Loucy (cell line): ENCODE results near the gene EIF3K.

Experiments used
- H2AFZ ChIP-seq: fragments of 200-600 bp; sonication (generic); 2 replicates; pipeline ENCODE4 v1.6.0; 2016; ENCODE audit warnings: antibody characterized with exemption, mild to moderate bottlenecking, low read length, moderate library complexity
- H3F3A ChIP-seq: fragments of 200-600 bp; 2 replicates; pipeline ENCODE4 v1.6.0; 2016; ENCODE audit warnings: antibody characterized with exemption, low read depth, mild to moderate bottlenecking
- H3K27me3 ChIP-seq: fragments of 200-600 bp; sonication (generic); 2 replicates; pipeline ENCODE4 v1.6.1; 2014; ENCODE audit warnings: low read length, mild to moderate bottlenecking; ENCODE audit not compliant: insufficient read depth, poor library complexity, severe bottlenecking
- H3K36me3 ChIP-seq: fragments of 200-600 bp; sonication (generic); 2 replicates; pipeline ENCODE4 v1.6.1; 2016; ENCODE audit warnings: low read length; ENCODE audit not compliant: insufficient read depth
- H3K4me1 ChIP-seq: fragments of 200-600 bp; sonication (generic); 2 replicates; pipeline ENCODE4 v1.5.1; 2014; ENCODE audit warnings: low read length, mild to moderate bottlenecking; ENCODE audit not compliant: insufficient read depth, poor library complexity, severe bottlenecking
- H3K4me2 ChIP-seq: fragments of 200-600 bp; sonication (generic); 2 replicates; pipeline ENCODE4 v1.6.0; 2014; ENCODE audit warnings: antibody characterized with exemption, low read length, low read depth, mild to moderate bottlenecking; ENCODE audit not compliant: poor library complexity, severe bottlenecking
- H3K4me3 ChIP-seq: fragments of 200-600 bp; sonication (generic); 2 replicates; pipeline ENCODE4 v1.5.1; 2014; ENCODE audit warnings: low read length, mild to moderate bottlenecking, mixed read lengths; ENCODE audit not compliant: poor library complexity, severe bottlenecking
- H3K79me2 ChIP-seq: fragments of 200-600 bp; sonication (generic); 2 replicates; pipeline ENCODE4 v1.6.1; 2014; ENCODE audit warnings: low read length; ENCODE audit not compliant: insufficient read depth
- H3K9ac ChIP-seq: fragments of 200-600 bp; sonication (generic); 2 replicates; pipeline ENCODE4 v1.6.0; 2014; ENCODE audit warnings: mild to moderate bottlenecking, low read depth, low read length, moderate library complexity; ENCODE audit not compliant: poor library complexity, severe bottlenecking
- H3K9me2 ChIP-seq: fragments of 200-600 bp; sonication (generic); replicated peaks from 2 replicates; pipeline ENCODE4 v1.6.1; 2016; ENCODE audit warnings: low read depth, low read length, mixed read lengths
- H3K9me3 ChIP-seq: fragments of 200-600 bp; sonication (generic); 2 replicates; pipeline ENCODE4 v1.6.1; 2014; ENCODE audit warnings: mild to moderate bottlenecking, antibody characterized with exemption, low read length, low read depth; ENCODE audit not compliant: insufficient read depth
- H4K20me1 ChIP-seq: fragments of 200-600 bp; sonication (generic); 2 replicates; pipeline ENCODE4 v1.6.0; 2014; ENCODE audit warnings: antibody characterized with exemption, low read length, mild to moderate bottlenecking; ENCODE audit not compliant: insufficient read depth, poor library complexity, severe bottlenecking
- EZH2phosphoT487 ChIP-seq: fragments of 200-600 bp; IDR thresholded peaks from 2 replicates; pipeline ENCODE4 v1.6.1; 2018; ENCODE audit warnings: antibody characterized with exemption, mild to moderate bottlenecking, moderate library complexity, borderline replicate concordance
- TF ChIP-seq, protein P1 (sequence below): fragments of 200-600 bp; sonication (generic); conservative IDR thresholded peaks from 2 replicates; pipeline ENCODE4 v1.5.1; 2014; ENCODE audit warnings: mild to moderate bottlenecking, antibody characterized with exemption, low read length

Gene EIF3K

DNA sequence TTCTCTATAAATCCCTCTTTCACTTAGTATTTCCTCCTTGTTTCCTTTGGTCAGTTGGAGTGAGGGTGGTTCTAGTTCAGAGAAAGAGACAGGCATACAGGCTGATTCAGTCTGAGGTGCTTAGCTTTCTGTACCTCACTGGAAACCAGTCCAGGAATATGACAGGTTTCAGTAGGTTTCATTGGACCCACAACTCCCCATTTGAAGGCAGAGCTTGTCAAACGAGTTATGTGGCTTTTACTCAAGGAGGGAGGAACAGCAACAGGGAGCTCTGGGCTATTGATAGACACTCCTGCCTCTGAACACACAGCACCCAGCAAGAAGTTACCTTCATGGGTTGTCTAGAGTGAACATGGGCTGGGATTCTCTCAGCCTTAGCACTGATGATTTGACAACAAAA, 43.0 kb downstream of the EIF3K start:
- peaks cover 56% of the 10 kb centered on the region for H4K20me1 ChIP-seq
- peaks cover 99% of the 10 kb centered on the region for H3K79me2 ChIP-seq
- peaks cover 36% of the 10 kb centered on the region; the same call in 1 of the 2 replicates for H3K36me3 ChIP-seq
- H3K4me3 ChIP-seq: no peak overlapping the region
- no peaks in the 10 kb centered on the region for H3K9me2 ChIP-seq
- no peaks in the 10 kb centered on the region for H3K9me3 ChIP-seq
- peaks cover 61% of the 10 kb centered on the region for H3K4me1 ChIP-seq
- no peak overlapping the region for H2AFZ ChIP-seq
- TF ChIP-seq, protein P1, sequence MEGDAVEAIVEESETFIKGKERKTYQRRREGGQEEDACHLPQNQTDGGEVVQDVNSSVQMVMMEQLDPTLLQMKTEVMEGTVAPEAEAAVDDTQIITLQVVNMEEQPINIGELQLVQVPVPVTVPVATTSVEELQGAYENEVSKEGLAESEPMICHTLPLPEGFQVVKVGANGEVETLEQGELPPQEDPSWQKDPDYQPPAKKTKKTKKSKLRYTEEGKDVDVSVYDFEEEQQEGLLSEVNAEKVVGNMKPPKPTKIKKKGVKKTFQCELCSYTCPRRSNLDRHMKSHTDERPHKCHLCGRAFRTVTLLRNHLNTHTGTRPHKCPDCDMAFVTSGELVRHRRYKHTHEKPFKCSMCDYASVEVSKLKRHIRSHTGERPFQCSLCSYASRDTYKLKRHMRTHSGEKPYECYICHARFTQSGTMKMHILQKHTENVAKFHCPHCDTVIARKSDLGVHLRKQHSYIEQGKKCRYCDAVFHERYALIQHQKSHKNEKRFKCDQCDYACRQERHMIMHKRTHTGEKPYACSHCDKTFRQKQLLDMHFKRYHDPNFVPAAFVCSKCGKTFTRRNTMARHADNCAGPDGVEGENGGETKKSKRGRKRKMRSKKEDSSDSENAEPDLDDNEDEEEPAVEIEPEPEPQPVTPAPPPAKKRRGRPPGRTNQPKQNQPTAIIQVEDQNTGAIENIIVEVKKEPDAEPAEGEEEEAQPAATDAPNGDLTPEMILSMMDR: no peak
- no peak for TF ChIP-seq EZH2phosphoT487
- H3K4me2 ChIP-seq: no peak overlapping the region
- no peak overlapping the region for H3K9ac ChIP-seq
- H3K27me3 ChIP-seq: no peaks in the 10 kb centered on the region
- H3F3A ChIP-seq: no peaks in the 10 kb centered on the region

DNA sequence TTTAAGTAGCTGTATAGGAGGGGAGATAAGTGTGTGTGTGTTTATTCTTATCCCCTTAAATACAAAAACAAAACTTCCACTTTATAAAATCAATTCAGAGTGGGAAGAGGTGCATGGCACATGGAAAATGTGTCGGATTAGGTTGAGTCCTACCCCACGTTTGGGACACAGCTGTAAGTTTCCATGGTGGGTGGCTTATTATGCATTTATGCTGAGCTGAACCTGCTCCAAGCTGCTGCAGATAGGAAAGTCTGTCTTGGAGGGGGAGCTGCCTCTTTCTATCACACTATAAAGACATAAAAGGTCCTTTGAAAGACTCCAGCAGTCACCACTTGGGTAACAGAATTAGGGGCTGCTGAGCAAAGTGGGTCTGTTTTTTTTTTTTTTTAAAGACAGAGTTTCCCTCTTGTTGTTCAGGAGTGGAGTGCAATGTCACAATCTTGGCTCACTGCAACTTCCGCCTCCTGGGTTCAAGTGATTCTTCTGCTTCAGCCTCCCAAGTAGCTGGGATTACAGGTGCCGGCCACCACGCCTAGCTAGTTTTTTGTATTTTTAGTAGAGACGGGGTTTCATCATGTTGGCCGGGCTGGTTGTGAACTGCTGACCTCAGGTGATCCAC, 43.7 kb downstream of the EIF3K start:
- H3K9me3 ChIP-seq: no peaks in the 10 kb centered on the region
- peaks cover 50% of the 10 kb centered on the region for H4K20me1 ChIP-seq
- H3K9me2 ChIP-seq: no peaks in the 10 kb centered on the region
- H3K9ac ChIP-seq: no peak overlapping the region
- no peaks in the 10 kb centered on the region for H3F3A ChIP-seq
- no peak overlapping the region for H3K4me3 ChIP-seq
- H3K4me2 ChIP-seq: no peak overlapping the region
- H3K36me3 ChIP-seq: peaks cover 32% of the 10 kb centered on the region; the same call in 1 of the 2 replicates
- no peak overlapping the region for H2AFZ ChIP-seq
- peaks cover 62% of the 10 kb centered on the region for H3K4me1 ChIP-seq
- H3K79me2 ChIP-seq: peaks cover 99% of the 10 kb centered on the region
- no peaks in the 10 kb centered on the region for H3K27me3 ChIP-seq
- no peak for TF ChIP-seq EZH2phosphoT487
- TF ChIP-seq, protein P1: no peak

DNA sequence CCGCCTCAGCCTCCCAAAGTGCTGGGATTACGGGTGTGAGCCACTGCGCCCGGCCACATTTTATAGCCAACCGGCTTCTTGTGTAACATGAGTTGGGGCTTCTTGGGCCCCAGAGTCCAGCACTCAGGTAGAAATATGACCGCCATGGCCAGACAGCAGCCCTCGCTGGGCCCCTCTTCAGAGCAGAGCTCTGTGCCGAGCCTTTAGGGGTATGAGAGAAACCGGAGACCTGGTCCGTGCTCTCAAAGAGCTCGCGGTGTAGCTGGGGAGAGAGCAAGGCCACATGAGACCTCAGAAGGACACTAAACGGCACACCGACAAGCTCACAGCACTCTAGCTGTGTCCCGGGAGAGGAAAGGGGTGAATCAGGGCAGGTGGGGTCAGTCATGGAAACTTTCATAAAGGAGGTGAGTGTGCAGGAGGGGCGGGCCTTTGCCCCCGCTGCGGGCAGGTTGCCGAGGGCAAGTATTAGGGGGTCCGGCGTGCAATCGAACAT, 44.2 kb downstream of the EIF3K start:
- Histone ChIP-seq H4K20me1 (peaks cover 44% of the 10 kb centered on the region), H3K4me2 (peak overlapping the region; percentile 80), H3K36me3 (peaks cover 26% of the 10 kb centered on the region; the same call in 1 of the 2 replicates), H3K27me3 (no peaks in the 10 kb centered on the region), H3K9ac (no peak overlapping the region), H3K9me2 (no peaks in the 10 kb centered on the region), H3K4me3 (no peak overlapping the region), H3K9me3 (no peaks in the 10 kb centered on the region), H3K79me2 (peaks cover 99% of the 10 kb centered on the region), H2AFZ (no peak overlapping the region), H3K4me1 (peaks cover 62% of the 10 kb centered on the region), H3F3A (no peaks in the 10 kb centered on the region)
- TF ChIP-seq, protein P1: no peak
- no peak for TF ChIP-seq EZH2phosphoT487
